Femur (tissue), 1 donor: Measurements from ENCODE around the gene CT55.
"Not testable (repeated sequence)": the region's sequence is repeated elsewhere in the genome, so short reads cannot be mapped to it uniquely, and the experiment has no call there.

Source experiments
- DNase-seq: peaks from one replicate; pipeline ENCODE4 v3.0.0-alpha.2; 2017

Gene CT55, protein sequence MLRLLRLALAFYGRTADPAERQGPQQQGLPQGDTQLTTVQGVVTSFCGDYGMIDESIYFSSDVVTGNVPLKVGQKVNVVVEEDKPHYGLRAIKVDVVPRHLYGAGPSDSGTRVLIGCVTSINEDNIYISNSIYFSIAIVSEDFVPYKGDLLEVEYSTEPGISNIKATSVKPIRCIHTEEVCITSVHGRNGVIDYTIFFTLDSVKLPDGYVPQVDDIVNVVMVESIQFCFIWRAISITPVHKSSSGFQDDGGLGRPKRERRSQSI

DNA sequence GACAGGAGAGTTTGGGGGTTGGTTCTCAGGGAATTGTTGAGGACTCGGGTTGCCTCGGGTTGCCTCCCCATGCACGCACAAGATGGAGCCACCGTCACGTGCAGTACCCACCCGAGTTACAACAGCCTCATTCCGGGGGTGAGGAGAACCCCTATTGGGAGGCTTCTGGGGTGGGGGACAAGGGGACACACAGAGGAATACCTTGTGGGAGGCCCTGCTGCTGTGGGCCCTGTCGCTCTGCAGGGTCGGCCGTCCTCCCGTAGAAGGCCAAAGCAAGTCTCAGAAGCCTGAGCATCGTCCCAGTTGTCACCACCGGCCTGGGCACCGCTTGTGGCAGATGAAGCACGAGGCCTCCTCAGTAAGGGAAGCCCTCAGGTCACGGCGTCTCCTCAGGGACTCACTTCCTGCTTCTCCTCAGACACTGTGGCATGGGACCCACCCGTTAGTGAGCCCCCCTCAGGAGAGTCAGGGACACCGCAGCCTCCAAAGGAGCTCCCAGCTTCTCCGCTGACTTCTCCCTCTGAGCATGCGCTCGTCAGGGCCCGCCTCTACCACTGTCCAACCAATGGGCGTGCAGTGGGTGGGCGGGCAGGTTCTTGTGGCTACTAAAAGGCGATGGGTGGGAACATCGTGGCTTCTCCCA is at the start of gene CT55:
CT55 (minus strand) TSS at position 522 of the 643 bp plus-strand sequence; CDS start at position 295, 227 bp downstream.
- no peak for DNase-seq

DNA sequence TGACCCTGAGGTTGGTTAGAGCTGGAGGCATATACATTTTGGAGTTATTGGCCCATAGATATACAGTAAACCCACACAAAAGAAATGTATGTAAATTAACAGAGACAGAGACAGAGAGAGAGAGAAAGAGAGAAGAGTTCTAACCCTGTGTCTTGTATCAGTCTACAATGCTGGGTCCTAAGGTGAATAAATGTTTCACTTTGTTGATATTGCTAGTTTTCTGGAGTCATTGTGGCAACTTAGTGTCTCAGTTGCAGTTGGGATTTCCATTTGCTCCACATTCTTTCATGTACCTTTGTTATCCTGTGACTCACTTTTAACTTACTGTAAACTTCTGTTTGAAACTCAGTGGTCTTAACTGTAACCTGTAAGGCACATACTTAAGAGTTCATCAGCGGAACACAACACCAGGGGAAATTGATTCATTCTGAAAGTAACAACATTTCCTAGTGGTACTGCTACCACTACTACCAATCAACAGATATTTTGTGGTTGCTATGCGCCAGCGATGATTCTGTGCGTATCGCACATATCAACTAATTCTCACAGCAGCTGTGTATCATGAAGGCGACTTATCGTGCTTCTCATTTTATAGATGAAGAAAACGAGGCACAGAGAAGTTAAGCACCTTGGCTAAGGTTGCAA is 42.1 kb upstream of the CT55 start:
- DNase-seq, result no peak

DNA sequence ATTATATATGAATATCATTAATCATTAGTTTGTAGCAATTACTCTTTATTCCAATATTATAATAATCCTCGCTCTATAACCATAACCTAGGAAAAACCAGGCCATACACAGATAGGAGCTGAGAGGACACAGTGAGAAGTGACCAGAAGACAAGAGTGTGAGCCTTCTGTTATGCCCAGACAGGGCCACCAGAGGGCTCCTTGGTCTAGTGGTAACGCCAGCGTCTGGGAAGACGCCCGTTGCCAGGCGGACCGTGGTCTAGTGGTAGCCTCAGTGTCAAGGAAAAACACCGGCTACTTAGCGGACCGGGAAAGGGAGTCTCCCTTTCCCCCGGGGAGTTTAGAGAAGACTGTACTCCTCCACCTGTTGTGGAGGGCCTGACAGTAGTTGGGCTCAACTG is 35.2 kb upstream of the CT55 start:
- not testable (repeated sequence) for DNase-seq

DNA sequence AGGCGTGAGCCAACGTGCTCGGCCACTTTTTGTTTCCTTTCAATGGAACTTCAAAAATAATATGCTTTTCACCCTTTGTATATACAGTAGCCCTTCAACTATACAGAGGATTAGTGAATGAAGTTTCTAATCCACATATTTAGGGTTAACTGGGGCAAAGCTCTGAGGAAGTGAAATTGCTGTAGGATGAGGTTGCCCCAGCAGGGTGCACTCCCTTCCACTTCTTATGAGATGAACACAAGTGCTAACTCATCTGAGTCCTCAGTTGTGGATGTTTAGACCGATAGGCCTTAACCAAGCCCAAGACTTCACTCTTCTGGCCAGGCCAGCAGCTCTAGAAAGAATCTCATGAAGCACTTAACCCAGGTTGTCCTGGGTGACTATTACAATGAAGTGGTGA is 29.1 kb upstream of the CT55 start:
- DNase-seq, result no peak

DNA sequence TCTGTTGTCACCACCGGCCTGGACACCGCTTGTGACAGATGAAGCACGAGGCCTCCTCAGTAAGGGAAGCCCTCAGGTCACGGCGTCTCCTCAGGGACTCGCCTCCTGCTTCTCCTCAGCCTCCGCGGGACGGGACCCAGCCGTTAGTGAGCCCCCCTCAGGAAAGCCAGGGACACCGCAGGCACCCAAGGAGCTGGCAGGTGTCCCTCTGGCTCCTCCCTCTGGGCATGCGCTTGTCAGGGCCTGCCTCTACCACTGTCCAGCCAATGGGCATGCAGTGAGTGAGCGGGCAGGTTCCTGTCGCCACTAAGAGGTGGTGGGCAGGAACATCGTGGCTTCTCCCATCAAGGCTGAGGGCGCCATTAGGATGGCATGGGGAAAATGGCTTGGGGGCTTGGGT is 23.5 kb upstream of the CT55 start:
- DNase-seq, result no peak

DNA sequence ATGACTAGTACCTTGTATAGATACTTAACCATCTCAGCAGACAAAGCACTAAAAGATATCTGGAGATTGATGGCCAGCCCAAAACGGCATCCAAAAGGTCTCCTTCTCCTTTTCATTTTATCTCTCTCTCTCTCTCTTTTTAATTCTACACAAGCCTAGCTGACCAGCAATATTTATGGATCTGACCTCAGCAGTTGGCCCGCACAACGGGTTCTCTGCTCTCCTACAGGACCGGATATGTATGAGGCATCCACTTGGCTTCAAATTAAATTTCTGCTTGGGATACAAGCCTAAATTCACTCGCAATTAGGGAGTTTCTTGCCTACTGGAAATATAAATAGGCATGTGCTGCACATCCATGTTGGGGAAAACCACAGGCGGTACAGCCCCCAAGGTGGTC is 22.5 kb upstream of the CT55 start:
- no peak for DNase-seq

DNA sequence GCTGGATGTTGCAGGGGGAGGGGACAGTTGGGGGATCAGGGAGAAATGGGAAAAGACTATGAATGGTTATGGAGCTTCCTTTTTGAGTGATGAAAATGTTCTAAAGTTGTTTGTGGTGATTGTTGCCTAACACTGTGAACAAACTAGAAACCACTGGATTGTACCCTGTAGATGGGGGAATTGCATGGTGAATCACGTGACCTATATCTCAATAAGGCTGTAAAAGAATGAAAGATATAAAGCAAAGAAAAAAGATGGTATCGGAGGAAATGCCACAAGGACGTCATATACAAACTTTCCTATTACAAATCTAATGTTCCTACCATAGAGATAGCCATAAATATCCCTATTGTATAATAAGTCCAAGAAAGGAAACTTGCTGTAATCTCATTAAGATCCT is 20.6 kb upstream of the CT55 start:
- no peak for DNase-seq

DNA sequence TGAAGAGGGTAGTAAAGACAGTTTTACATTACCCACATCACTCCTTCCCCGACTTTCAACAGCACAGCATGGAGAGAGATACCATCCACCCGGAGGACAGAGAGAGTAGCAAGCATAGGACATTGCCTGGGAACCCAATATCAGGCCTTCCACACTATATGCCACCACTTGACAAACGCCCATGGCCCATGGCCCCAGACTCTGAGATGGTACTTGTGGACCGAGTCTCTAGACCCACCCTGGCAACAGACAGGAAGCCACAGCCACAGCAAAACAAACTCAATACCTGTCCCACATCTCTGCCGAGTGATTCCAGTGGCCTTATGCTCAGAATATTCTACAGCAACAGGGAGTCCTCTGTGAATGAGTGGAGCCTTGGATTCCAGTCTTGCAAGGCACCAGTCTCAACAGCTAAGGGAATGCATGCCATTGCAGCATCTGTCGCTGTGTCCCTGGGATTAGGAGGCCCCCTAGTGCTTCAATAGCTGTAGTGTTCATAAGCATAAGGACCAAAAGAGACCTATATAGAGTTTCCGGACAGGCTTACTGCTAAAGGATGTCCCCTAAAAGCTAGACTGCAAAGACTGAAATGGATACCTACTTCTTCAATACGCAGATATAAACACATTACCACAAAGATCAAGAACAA is 14.7 kb upstream of the CT55 start:
- peak; percentile 48 for DNase-seq

DNA sequence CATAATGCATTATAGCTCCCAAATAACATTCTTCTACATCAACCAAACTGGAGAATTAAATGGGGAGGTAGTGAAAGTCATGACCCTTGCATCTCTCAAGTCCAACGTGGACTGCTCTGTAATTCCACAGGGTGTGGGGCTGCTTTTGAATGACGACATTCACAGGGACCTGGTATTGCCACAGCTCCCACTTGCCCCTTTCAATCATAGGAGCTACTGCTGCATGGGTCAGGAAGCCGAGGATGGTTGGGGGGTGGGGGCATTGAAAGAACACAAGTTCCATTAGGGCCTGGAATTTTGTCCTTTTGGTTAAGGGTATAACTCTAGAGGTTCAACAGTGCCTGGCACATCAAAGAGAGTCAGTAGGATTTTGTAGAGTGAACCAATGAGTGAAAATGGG is 7.4 kb upstream of the CT55 start:
- DNase-seq, result no peak

DNA sequence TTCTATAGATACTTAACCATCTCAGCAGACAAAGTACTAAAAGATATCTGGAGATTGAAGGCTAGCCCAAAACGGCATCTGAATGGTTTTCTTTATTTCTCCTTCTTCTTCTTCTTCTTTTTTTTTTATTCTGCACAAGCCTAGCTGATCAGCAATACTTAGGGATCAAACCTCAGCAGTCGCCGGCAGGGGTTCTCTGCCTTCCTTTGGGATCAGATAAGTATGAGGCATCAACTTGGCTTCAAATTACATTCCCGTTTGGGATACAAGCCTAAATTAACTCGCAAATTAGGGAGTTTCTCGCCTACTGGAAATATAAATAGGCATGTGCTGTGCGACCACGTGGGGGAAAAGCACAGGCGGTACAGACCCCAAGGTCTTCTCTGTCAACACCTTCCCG is 730 bp downstream of the CT55 start:
- no peak for DNase-seq

DNA sequence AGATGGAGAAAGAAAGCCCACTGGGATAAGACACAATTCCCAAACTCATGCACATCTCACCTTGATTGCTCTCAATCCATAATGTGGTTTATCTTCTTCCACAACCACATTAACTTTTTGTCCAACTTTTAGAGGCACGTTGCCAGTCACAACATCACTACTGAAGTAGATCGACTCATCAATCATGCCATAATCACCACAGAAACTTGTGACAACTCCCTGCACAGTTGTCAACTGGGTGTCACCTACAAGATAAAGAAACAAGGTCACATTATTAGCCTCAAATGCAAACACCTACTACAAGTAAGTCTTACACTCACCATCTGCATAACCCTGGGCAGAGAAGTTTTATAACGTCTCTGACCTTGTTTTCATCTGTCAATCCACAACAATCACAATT is 1.7 kb downstream of the CT55 start:
- not testable (repeated sequence) for DNase-seq

DNA sequence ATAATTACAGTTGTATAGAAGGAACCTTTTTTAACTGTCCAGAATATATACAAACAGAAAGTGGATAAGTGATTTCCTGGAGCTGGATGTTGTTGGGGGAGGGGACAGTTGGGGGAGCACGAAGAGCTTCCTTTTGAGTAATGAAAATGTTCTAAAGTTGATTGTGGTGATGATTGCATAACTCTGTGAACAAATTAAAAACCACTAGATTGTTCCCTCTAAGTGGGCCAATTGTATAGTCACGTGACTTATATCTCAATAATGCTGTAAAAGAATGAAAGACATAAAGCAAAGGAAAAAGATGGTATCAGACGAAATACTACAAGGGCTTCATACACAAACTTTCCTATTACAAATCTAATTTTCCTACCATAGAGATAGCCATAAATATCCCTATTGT is 2.7 kb downstream of the CT55 start:
- no peak for DNase-seq

DNA sequence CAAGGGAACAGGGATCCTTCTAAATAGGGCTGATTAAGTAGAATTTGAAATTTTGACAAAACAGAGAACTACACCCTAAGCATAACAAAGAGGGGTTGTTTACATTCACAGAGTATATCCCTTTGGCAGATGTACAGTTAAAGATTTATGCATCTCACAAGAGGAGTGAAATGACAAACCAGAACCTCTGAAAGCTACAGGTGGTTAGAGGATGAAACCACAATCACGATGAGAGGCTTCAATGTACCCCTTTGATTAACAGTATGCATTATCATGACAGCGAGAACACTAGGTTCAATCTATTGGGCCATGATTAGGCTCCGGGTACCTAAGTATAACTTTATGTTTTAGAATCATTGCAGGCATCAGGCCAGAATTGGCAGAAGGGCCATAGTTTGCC is 16.5 kb downstream of the CT55 start:
- not testable (repeated sequence) for DNase-seq

DNA sequence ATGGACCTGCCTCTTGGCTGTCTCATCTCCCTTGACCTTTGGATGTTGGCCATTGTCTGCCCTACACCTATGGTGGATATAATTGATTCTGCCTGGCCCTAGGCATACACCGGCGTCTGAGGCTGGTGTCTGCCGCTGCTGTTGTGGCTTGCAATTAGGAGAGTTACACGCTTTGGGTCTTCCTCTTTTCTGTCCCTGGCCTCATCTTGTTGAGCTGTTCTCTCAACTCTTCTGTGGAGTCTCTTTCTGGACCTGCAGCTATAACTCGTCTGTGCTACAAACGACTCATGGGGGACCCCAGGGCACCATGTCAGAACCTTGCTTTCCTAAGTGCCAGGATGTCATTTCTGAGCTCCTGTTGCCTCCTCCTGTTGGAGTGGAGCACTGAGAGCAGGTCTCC is 45.1 kb downstream of the CT55 start:
- not testable (repeated sequence) for DNase-seq

DNA sequence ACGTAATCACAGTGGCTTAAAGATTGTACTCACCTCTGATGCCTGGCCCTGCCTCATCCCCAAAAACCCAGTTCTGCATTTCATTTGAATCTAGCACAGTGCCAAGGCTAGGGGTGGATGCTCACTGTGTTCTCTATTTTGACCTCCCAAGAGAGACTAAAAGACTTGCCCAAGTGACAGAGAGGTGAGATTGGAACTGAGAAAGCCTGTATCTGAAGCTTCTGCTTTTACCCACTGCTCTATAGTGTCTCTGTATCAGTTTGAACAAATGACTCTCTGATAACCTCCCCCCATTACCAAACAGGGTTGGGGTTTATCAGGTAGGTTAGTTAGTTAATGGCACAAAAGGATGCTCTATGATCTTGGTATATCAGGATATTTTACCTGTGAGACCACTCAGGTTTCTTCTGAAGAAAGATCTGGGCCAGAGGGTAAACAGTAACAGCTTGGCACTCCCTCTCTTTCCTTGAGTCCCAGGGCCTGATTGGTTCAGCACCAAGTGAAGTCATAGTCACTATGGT is 51.1 kb downstream of the CT55 start, which contains the start of gene ETDB:
ETDB (minus strand) TSS at position 471 of the 521 bp plus-strand sequence. CDS start 1,265 bp downstream, outside the sequence.
- DNase-seq, result not testable (repeated sequence)

DNA sequence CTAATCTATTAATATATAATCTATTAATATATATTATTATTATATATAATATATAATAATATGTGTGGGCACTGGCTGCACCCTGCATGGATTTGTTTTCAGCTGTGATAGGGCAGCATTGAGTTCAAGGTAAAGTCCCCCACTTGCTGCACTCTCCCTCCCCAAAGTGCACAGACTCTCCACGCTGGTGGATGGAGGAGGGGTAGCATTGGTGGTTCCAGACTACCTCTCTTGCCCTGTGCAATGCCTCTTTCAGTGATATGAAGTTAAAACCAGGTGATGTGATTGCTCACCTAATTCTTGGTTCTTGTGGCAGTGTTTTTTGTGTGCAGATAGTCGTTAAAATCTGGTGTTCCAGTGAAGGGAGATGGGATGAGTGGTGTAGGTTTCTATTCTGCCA is 55.1 kb downstream of the CT55 start:
- DNase-seq, result not testable (repeated sequence)

DNA sequence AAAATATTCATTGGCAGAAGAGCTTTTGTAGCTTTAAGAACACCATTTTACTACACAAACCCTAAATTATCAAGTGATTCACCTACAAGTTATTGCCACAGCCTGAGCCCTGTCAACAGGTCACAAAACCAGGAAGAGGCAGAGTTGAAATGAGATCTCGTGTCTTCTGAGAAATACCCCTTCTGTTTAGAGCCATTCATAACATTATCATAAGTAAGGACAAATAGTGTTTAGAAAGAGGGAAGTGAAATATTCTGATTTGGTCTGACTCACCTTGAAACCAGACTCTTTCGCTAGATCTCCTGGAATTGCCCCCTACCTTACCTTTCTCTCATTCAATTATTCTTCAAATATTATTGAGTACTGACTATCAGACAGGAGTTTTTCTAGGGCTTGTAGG is 56.8 kb downstream of the CT55 start:
- DNase-seq, result no peak

DNA sequence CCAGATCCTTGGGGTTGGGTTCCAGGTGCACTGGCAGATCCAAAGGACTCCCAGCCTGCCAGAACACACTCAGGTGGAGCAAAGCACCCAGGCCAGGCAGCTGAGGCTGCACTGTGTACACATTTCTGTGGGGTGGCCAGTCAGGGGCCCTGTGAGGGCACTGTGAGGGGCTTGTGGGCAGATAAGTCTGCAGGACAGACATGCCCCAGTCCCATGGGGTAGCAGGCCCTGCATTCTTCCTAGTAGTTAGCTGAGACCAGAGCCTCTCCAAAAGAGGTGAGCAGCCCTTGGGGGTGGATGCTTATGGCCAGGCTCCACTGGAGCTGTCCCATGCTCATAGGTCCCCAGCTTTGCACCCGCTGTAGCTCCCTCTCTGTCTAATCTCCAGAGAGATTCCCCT is 58.5 kb downstream of the CT55 start:
- no peak for DNase-seq

DNA sequence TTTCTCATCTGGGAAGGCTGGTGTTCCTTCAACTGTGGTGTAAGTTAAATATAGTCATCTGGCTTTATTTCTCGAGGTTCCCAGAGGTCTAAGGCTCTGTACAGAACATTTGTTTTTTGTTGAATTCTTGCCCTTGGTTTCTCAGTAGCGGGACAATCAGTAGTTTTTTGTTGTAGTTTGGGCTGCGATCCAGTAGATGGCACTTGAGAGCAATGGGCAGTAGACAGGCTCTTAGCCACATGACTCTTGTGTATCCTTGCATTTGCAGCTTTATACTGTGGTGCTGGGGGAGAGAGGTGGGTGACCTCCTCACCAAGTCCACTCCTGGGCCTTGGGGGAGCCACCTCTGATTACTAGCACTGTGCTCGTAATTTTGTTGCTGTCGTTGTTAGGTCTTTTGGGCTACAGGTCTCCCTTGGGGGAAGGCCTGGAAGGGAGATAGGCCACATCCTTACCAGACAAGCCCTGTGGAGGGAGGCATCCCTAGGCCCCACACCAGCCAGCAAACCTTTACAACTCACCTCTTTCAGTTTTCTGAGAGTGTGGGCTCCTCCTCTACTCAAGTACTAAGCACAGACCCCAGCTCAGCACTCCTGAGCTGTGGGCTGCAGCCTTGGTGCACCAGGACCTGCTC is 59.0 kb downstream of the CT55 start:
- no peak for DNase-seq

DNA sequence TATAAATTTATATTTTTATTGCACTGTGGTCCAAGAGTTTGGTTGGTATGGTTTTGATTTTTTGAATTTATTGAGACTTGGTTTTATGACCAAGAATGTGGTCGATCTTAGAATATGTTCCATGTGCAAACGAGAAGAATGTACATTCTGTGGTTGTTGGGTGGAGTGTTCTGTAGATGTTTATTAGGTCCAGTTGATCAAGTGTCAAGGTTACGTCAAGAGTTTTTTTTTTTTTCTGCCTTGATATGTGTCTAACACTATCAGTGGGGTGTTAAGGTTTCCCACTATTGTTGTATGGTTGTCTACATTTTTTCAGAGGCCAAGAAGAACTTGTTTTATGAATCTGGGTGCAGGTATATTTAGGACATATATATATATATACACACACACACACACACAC is 61.6 kb downstream of the CT55 start:
- DNase-seq, result no peak
